GM23338 (cell line): ENCODE results near the gene ATF6. TPM values are rescaled to one million over a fixed set of nuclear protein-coding genes. Genes with fewer than 3 reads are reported as not detected.

Experiments used
- ATAC-seq: fragments of 200-7000 bp; cut with Tn5 transposase; 3 replicates; pipeline ENCODE4 v1.9.1; 2020
- DNase-seq: peaks from one replicate; pipeline ENCODE4 v3.0.0-alpha.2; 2015; ENCODE audit warnings: low spot score
- H2AFZ ChIP-seq: fragments of 200-600 bp; sonication (generic); 2 replicates; pipeline ENCODE4 v1.8.0; 2016; ENCODE audit warnings: antibody characterized with exemption, mild to moderate bottlenecking, moderate library complexity
- H3F3A ChIP-seq: fragments of 200-600 bp; sonication (generic); replicated peaks from 2 replicates; pipeline ENCODE4 v1.8.0; 2017; ENCODE audit warnings: antibody characterized with exemption, mixed run types, low read depth
- H3K27ac ChIP-seq: fragments of 200-600 bp; sonication (generic); 2 replicates; pipeline ENCODE4 v1.6.1; 2016; ENCODE audit warnings: low read depth
- H3K27me3 ChIP-seq: fragments of 200-600 bp; sonication (generic); 2 replicates; pipeline ENCODE4 v1.8.0; 2016; ENCODE audit warnings: mild to moderate bottlenecking, mixed run types, moderate library complexity; ENCODE audit not compliant: insufficient read depth
- H3K36me3 ChIP-seq: fragments of 200-600 bp; sonication (generic); 2 replicates; pipeline ENCODE4 v1.8.0; 2016; ENCODE audit warnings: mild to moderate bottlenecking; ENCODE audit not compliant: insufficient read depth
- H3K4me1 ChIP-seq: fragments of 200-600 bp; sonication (generic); 2 replicates; pipeline ENCODE4 v1.8.0; 2016; ENCODE audit warnings: mild to moderate bottlenecking, moderate library complexity; ENCODE audit not compliant: insufficient read depth
- H3K4me2 ChIP-seq: fragments of 200-600 bp; sonication (generic); 2 replicates; pipeline ENCODE4 v1.7.1; 2017; ENCODE audit warnings: mixed run types
- H3K4me3 ChIP-seq: fragments of 200-600 bp; sonication (generic); 2 replicates; pipeline ENCODE4 v1.6.1; 2016; ENCODE audit warnings: mixed run types
- H3K79me2 ChIP-seq: fragments of 200-600 bp; sonication (generic); replicated peaks from 2 replicates; pipeline ENCODE4 v1.8.0; 2017; ENCODE audit warnings: mild to moderate bottlenecking; ENCODE audit not compliant: insufficient read depth
- H3K9me2 ChIP-seq: fragments of 200-600 bp; sonication (generic); 2 replicates; pipeline ENCODE4 v1.8.0; 2017; ENCODE audit not compliant: insufficient read depth
- H4K20me1 ChIP-seq: fragments of 200-600 bp; sonication (generic); replicated peaks from 2 replicates; pipeline ENCODE4 v1.8.0; 2017; ENCODE audit warnings: mild to moderate bottlenecking; ENCODE audit not compliant: insufficient read depth
- H3K27ac Mint-ChIP-seq: 2 replicates; pipeline ENCODE4 v1.8.0; 2020; ENCODE audit warnings: inconsistent platforms, mild to moderate bottlenecking, moderate library complexity, mixed read lengths
- H3K27me3 Mint-ChIP-seq: 3 replicates; pipeline ENCODE4 v1.8.0; 2022; ENCODE audit warnings: low read depth, mild to moderate bottlenecking, moderate library complexity, mixed read lengths, inconsistent platforms; ENCODE audit not compliant: insufficient read depth, poor library complexity
- H3K36me3 Mint-ChIP-seq: 3 replicates; pipeline ENCODE4 v1.8.0; 2021; ENCODE audit warnings: low read depth, mild to moderate bottlenecking, inconsistent platforms, moderate library complexity, mixed read lengths
- H3K4me1 Mint-ChIP-seq: 3 replicates; pipeline ENCODE4 v1.8.0; 2020; ENCODE audit warnings: mild to moderate bottlenecking, inconsistent platforms, mixed read lengths
- H3K4me3 Mint-ChIP-seq: 3 replicates; pipeline ENCODE4 v1.8.0; 2021; ENCODE audit warnings: moderate library complexity, mild to moderate bottlenecking, inconsistent platforms, mixed read lengths
- H3K9me3 Mint-ChIP-seq: 3 replicates; pipeline ENCODE4 v1.8.0; 2020; ENCODE audit warnings: moderate library complexity, mild to moderate bottlenecking, inconsistent platforms, mixed read lengths
- CREB1 ChIP-seq: fragments of 250-450 bp; sonication (Bioruptor Pico); IDR thresholded peaks from 2 replicates; pipeline ENCODE4 v1.5.0; 2020; ENCODE audit warnings: low read depth, mild to moderate bottlenecking, moderate library complexity
- EZH2 ChIP-seq: fragments of 200-600 bp; sonication (generic); IDR thresholded peaks from one replicate; pipeline ENCODE4 v1.8.0; 2017; ENCODE audit warnings: antibody characterized with exemption, mild to moderate bottlenecking, low read depth; ENCODE audit not compliant: unreplicated experiment
- EZH2phosphoT487 ChIP-seq: fragments of 200-600 bp; sonication (generic); IDR thresholded peaks from one replicate; pipeline ENCODE4 v1.8.1; 2018; ENCODE audit warnings: antibody characterized with exemption; ENCODE audit not compliant: unreplicated experiment
- JUNB ChIP-seq: IDR thresholded peaks from one replicate; pipeline ENCODE4 v1.6.1; 2016; ENCODE audit warnings: antibody characterized with exemption; ENCODE audit not compliant: unreplicated experiment
- NANOG ChIP-seq: IDR thresholded peaks from 2 replicates; pipeline ENCODE4 v1.6.1; 2016; ENCODE audit warnings: antibody characterized with exemption, borderline replicate concordance
- POLR2AphosphoS5 ChIP-seq: IDR thresholded peaks from 2 replicates; pipeline ENCODE4 v1.6.1; 2016; ENCODE audit warnings: antibody characterized with exemption, low read depth
- STAT1 ChIP-seq: IDR thresholded peaks from one replicate; pipeline ENCODE4 v1.6.1; 2016; ENCODE audit warnings: antibody characterized with exemption; ENCODE audit not compliant: unreplicated experiment
- ZNF114 ChIP-seq: fragments of 250-450 bp; sonication (Bioruptor Pico); IDR thresholded peaks from 2 replicates; pipeline ENCODE4 v1.5.0; 2020; ENCODE audit warnings: mild to moderate bottlenecking, moderate library complexity
- ZNF331 ChIP-seq: fragments of 250-450 bp; sonication (Bioruptor Pico); IDR thresholded peaks from 2 replicates; pipeline ENCODE4 v1.5.0; 2020; ENCODE audit warnings: low read depth, mild to moderate bottlenecking, moderate library complexity
- polyA plus RNA-seq: library from polyadenylated mRNA; unstranded; fragments of >200 nt; fragmentation: Nextera tagmentation; extraction: Ambion mirVana; gene quantifications from 2 replicates; pipeline ENCODE4 v1.2.1, GENCODE V29; 2016
- total RNA-seq: library from RNA; depleted of rRNA; stranded (reverse); fragments of >200 nt; shearing (Covaris generic); gene quantifications from 2 replicates; pipeline ENCODE4 v1.2.3, GENCODE V29; 2014
- TF ChIP-seq, protein P1 (sequence below): IDR thresholded peaks from 2 replicates; pipeline ENCODE4 v1.6.1; 2016; ENCODE audit warnings: antibody characterized with exemption
- TF ChIP-seq, protein P2 (sequence below): fragments of 250-450 bp; sonication (Bioruptor Pico); IDR thresholded peaks from 2 replicates; pipeline ENCODE4 v1.5.0; 2020; ENCODE audit warnings: mild to moderate bottlenecking, moderate library complexity
- TF ChIP-seq, protein P3 (sequence below): IDR thresholded peaks from one replicate; pipeline ENCODE4 v1.6.1; 2018; ENCODE audit warnings: antibody characterized with exemption; ENCODE audit not compliant: unreplicated experiment
- TF ChIP-seq, protein P4 (sequence below), 2 experiments: fragments of 200-600 bp in 1 of 2; sonication (generic) in 1 of 2; conservative IDR thresholded peaks; 2 replicates each; pipeline versions ENCODE4 v1.5.1 to v1.6.1; 2016 to 2017; ENCODE audit warnings: antibody characterized with exemption in 2 of 2, low read depth in 2 of 2, mild to moderate bottlenecking in 2 of 2, moderate library complexity in 1 of 2

ATF6 gene
- total and polyA plus RNA-seq, 2 experiments from 2014 or later: 5.0 to 13.5 TPM

DNA sequence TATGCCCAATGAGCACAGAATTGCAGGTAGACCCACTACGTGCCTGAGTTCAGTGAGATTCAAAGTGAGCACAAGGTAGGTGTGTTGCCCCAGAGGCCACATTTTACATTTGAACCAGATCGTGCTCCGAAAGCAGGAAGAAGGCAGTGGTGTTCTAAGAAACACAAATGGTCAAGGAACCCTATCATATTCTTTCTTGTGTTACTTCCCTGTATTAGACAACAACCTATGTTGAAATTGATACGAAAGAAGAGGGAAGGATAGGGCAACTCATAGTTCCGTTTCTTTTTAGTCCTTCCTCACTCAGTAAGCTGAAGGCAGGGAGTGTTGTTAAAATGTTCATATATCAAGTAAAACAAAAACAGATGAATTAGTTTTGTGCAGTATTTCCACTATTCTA is 223.7 kb downstream of the ATF6 start:
- Mint-ChIP-seq H3K4me3 (no peak overlapping the region), H3K27ac (no peak overlapping the region), H3K27me3 (peaks cover 5% of the 10 kb centered on the region), H3K9me3 (peaks cover 17% of the 10 kb centered on the region), H3K36me3 (peaks cover 17% of the 10 kb centered on the region), H3K4me1 (no peaks in the 10 kb centered on the region; the same call in 2 of the 3 replicates)
- no peak overlapping the region for H3K4me2 ChIP-seq
- H3K79me2 ChIP-seq: no peaks in the 10 kb centered on the region
- H3K9me2 ChIP-seq: peaks cover 4% of the 10 kb centered on the region; the same call in 1 of the 2 replicates
- no peaks in the 10 kb centered on the region for H3K4me1 ChIP-seq
- no peak overlapping the region for H3K27ac ChIP-seq
- ATAC-seq (no peak), DNase-seq (no peak)
- H4K20me1 ChIP-seq: no peaks in the 10 kb centered on the region
- H3F3A ChIP-seq: no peaks in the 10 kb centered on the region
- no peak overlapping the region for H3K4me3 ChIP-seq
- H3K36me3 ChIP-seq: no peaks in the 10 kb centered on the region
- H3K27me3 ChIP-seq: no peaks in the 10 kb centered on the region
- H2AFZ ChIP-seq: no peak overlapping the region
- TF ChIP-seq CREB1 (CRISPR knock-in tag) (no peak), ZNF114 (no peak), EZH2 (no peak), STAT1 (no peak), POLR2AphosphoS5 (no peak), ZNF331 (CRISPR knock-in tag) (no peak), EZH2phosphoT487 (no peak), JUNB (no peak), NANOG (no peak)
- TF ChIP-seq, protein P1, sequence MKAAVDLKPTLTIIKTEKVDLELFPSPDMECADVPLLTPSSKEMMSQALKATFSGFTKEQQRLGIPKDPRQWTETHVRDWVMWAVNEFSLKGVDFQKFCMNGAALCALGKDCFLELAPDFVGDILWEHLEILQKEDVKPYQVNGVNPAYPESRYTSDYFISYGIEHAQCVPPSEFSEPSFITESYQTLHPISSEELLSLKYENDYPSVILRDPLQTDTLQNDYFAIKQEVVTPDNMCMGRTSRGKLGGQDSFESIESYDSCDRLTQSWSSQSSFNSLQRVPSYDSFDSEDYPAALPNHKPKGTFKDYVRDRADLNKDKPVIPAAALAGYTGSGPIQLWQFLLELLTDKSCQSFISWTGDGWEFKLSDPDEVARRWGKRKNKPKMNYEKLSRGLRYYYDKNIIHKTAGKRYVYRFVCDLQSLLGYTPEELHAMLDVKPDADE: no peak
- TF ChIP-seq, protein P2, sequence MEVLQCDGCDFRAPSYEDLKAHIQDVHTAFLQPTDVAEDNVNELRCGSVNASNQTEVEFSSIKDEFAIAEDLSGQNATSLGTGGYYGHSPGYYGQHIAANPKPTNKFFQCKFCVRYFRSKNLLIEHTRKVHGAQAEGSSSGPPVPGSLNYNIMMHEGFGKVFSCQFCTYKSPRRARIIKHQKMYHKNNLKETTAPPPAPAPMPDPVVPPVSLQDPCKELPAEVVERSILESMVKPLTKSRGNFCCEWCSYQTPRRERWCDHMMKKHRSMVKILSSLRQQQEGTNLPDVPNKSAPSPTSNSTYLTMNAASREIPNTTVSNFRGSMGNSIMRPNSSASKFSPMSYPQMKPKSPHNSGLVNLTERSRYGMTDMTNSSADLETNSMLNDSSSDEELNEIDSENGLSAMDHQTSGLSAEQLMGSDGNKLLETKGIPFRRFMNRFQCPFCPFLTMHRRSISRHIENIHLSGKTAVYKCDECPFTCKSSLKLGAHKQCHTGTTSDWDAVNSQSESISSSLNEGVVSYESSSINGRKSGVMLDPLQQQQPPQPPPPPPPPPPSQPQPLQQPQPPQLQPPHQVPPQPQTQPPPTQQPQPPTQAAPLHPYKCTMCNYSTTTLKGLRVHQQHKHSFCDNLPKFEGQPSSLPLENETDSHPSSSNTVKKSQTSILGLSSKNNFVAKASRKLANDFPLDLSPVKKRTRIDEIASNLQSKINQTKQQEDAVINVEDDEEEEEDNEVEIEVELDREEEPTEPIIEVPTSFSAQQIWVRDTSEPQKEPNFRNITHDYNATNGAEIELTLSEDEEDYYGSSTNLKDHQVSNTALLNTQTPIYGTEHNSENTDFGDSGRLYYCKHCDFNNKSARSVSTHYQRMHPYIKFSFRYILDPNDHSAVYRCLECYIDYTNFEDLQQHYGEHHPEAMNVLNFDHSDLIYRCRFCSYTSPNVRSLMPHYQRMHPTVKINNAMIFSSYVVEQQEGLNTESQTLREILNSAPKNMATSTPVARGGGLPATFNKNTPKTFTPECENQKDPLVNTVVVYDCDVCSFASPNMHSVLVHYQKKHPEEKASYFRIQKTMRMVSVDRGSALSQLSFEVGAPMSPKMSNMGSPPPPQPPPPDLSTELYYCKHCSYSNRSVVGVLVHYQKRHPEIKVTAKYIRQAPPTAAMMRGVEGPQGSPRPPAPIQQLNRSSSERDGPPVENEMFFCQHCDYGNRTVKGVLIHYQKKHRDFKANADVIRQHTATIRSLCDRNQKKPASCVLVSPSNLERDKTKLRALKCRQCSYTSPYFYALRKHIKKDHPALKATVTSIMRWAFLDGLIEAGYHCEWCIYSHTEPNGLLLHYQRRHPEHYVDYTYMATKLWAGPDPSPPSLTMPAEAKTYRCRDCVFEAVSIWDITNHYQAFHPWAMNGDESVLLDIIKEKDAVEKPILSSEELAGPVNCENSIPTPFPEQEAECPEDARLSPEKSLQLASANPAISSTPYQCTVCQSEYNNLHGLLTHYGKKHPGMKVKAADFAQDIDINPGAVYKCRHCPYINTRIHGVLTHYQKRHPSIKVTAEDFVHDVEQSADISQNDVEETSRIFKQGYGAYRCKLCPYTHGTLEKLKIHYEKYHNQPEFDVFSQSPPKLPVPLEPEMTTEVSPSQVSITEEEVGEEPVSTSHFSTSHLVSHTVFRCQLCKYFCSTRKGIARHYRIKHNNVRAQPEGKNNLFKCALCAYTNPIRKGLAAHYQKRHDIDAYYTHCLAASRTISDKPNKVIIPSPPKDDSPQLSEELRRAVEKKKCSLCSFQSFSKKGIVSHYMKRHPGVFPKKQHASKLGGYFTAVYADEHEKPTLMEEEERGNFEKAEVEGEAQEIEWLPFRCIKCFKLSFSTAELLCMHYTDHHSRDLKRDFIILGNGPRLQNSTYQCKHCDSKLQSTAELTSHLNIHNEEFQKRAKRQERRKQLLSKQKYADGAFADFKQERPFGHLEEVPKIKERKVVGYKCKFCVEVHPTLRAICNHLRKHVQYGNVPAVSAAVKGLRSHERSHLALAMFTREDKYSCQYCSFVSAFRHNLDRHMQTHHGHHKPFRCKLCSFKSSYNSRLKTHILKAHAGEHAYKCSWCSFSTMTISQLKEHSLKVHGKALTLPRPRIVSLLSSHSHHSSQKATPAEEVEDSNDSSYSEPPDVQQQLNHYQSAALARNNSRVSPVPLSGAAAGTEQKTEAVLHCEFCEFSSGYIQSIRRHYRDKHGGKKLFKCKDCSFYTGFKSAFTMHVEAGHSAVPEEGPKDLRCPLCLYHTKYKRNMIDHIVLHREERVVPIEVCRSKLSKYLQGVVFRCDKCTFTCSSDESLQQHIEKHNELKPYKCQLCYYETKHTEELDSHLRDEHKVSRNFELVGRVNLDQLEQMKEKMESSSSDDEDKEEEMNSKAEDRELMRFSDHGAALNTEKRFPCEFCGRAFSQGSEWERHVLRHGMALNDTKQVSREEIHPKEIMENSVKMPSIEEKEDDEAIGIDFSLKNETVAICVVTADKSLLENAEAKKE: no peak
- TF ChIP-seq, protein P3, sequence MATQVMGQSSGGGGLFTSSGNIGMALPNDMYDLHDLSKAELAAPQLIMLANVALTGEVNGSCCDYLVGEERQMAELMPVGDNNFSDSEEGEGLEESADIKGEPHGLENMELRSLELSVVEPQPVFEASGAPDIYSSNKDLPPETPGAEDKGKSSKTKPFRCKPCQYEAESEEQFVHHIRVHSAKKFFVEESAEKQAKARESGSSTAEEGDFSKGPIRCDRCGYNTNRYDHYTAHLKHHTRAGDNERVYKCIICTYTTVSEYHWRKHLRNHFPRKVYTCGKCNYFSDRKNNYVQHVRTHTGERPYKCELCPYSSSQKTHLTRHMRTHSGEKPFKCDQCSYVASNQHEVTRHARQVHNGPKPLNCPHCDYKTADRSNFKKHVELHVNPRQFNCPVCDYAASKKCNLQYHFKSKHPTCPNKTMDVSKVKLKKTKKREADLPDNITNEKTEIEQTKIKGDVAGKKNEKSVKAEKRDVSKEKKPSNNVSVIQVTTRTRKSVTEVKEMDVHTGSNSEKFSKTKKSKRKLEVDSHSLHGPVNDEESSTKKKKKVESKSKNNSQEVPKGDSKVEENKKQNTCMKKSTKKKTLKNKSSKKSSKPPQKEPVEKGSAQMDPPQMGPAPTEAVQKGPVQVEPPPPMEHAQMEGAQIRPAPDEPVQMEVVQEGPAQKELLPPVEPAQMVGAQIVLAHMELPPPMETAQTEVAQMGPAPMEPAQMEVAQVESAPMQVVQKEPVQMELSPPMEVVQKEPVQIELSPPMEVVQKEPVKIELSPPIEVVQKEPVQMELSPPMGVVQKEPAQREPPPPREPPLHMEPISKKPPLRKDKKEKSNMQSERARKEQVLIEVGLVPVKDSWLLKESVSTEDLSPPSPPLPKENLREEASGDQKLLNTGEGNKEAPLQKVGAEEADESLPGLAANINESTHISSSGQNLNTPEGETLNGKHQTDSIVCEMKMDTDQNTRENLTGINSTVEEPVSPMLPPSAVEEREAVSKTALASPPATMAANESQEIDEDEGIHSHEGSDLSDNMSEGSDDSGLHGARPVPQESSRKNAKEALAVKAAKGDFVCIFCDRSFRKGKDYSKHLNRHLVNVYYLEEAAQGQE: no peak
- TF ChIP-seq, protein P4, sequence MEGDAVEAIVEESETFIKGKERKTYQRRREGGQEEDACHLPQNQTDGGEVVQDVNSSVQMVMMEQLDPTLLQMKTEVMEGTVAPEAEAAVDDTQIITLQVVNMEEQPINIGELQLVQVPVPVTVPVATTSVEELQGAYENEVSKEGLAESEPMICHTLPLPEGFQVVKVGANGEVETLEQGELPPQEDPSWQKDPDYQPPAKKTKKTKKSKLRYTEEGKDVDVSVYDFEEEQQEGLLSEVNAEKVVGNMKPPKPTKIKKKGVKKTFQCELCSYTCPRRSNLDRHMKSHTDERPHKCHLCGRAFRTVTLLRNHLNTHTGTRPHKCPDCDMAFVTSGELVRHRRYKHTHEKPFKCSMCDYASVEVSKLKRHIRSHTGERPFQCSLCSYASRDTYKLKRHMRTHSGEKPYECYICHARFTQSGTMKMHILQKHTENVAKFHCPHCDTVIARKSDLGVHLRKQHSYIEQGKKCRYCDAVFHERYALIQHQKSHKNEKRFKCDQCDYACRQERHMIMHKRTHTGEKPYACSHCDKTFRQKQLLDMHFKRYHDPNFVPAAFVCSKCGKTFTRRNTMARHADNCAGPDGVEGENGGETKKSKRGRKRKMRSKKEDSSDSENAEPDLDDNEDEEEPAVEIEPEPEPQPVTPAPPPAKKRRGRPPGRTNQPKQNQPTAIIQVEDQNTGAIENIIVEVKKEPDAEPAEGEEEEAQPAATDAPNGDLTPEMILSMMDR (conservative IDR thresholded peaks at IDR 0.05; ENCODE audit: low read depth in 2 of 2): no peak
